HFF-Myc (cell line): Measurements from ENCODE around the gene CAPS2.

Source experiments
- DNase-seq: peaks from one replicate; pipeline ENCODE4 v3.0.0-alpha.2; 2011; ENCODE audit warnings: low read depth; ENCODE audit errors: extremely low read depth
- H3K4me3 ChIP-seq: replicated peaks from 2 replicates; pipeline ENCODE4 v1.5.1; 2011; ENCODE audit warnings: low read depth, mild to moderate bottlenecking, control low read depth, low read length
- TF ChIP-seq, protein P1 (sequence below): IDR thresholded peaks from 2 replicates; pipeline ENCODE4 v1.5.1; 2012; ENCODE audit warnings: mild to moderate bottlenecking, low read depth, low read length, control low read depth; ENCODE audit errors: missing control alignments

Gene CAPS2

DNA sequence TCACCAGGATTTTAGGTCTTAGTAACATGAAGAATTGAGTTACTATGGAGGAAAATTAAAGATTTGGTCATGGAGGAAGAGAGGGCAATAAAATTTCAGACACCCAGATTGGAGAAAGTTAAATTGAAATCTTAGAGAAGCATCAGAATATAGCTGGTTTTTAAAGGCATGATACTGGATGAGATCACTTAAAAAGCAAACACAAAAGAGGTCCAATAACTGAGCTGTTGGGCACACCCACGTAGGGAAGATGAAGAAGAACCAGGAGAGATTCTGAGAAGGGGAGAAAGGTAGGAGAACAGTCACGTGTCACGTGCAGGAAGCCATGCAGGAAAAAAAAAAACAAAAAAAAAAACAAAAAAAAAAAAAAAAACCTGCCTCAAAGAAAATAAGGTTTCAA is 18.8 kb downstream of the CAPS2 start:
- DNase-seq, result no peak
- no peak overlapping the region for H3K4me3 ChIP-seq
- TF ChIP-seq, protein P1, sequence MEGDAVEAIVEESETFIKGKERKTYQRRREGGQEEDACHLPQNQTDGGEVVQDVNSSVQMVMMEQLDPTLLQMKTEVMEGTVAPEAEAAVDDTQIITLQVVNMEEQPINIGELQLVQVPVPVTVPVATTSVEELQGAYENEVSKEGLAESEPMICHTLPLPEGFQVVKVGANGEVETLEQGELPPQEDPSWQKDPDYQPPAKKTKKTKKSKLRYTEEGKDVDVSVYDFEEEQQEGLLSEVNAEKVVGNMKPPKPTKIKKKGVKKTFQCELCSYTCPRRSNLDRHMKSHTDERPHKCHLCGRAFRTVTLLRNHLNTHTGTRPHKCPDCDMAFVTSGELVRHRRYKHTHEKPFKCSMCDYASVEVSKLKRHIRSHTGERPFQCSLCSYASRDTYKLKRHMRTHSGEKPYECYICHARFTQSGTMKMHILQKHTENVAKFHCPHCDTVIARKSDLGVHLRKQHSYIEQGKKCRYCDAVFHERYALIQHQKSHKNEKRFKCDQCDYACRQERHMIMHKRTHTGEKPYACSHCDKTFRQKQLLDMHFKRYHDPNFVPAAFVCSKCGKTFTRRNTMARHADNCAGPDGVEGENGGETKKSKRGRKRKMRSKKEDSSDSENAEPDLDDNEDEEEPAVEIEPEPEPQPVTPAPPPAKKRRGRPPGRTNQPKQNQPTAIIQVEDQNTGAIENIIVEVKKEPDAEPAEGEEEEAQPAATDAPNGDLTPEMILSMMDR, result no peak

DNA sequence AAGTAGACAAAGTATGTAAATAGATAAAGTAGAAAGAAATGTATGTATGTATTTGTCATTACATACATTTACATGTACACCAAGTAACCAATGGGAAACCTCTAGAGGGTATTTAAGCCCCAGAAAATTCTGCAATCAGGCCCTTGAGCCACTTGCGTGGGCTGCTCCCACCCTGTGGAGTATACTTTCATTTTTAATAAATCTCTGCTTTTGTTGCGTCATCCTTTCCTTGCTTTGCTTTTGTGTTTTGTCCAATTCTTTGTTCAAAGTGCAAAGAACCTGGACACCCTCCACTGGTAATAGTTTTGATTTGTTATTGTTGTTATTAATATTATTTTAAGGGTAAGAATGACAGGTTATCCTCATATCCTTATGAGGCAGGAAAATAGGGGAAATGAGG is 21.8 kb downstream of the CAPS2 start:
- TF ChIP-seq, protein P1, result no peak
- no peak overlapping the region for H3K4me3 ChIP-seq
- no peak for DNase-seq

DNA sequence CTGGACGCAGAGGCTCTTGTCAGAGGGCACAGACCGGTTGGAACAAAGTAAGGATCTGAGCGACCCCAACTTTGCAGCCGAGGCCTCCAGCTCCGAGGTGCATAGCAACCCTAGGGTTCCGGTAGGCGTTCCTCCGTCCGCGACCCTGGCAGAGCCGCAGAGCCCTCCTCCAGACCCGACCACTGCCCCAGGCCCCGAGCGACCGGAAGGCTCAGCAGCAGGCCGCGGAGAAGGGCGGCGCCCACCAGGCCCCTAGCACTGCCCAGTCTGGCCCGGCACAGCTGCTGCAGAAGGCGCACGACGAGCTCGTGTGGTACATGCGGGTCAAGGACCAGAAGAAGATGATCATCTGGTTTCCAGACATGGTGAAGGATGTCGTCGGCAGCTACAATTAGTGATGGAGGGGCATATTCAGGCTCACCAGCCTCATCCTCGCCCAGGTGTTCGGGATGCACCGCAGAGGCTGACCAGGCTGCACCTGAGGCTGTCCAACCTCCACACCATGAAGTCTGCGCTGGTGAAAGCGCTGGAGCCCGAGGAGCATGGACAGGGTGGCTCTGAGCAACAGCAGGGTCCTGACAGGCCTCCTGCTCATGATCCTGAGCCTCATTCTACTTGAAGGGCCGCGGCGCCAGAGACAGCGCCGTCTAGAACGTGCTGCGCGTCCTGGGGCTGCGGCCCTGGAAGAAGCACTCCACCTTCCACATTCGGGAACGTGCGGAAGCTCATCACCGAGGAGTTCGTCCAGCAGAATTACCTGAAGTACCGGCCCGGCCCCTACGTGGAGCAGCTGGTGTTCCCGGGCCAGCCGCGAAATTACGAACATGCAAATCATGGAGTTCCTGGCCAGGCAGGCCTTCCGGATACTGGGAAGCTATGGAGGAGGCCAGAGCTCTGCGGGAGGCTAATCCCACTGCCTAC is 24.5 kb downstream of the CAPS2 start:
- TF ChIP-seq, protein P1, result no peak
- no peak for DNase-seq
- H3K4me3 ChIP-seq, result no peak overlapping the region

DNA sequence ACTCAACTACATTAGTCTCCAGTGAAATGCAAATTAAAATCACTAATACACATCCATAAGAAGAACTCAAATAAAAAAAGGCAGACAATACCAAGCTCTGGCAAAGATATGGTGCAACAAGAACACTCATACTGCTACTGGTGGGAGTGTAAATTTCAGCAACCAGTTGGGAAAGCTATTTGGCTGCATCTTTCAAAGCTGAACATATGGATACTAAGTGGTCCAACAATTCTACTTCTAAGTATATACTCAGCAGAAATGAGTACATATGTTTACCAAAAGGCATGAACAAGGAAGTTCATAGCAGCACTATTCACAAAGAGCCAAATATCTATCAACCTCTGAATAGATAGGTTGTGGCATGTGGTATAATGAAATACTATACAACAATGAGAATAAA is 27.3 kb downstream of the CAPS2 start:
- no peak for DNase-seq
- no peak overlapping the region for H3K4me3 ChIP-seq
- TF ChIP-seq, protein P1, result no peak

DNA sequence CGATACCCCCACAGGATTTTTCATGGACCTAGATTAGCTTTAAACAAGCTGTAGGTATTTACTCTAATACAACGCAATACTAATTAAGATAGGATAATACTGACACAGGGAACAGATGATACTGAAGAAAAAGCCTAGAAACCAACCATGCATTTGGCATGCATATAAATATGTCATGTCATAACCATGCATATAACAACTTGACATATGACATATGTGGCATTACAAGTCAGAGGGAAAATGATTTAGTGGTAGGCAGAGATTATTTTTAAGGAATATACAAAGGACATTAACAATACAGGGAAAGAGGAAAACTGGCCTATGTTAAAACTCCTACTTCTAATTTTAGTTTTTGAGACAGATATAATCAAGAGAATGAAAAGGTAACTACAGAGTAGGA is 27.9 kb downstream of the CAPS2 start:
- TF ChIP-seq, protein P1, result no peak
- DNase-seq, result no peak
- no peak overlapping the region for H3K4me3 ChIP-seq

DNA sequence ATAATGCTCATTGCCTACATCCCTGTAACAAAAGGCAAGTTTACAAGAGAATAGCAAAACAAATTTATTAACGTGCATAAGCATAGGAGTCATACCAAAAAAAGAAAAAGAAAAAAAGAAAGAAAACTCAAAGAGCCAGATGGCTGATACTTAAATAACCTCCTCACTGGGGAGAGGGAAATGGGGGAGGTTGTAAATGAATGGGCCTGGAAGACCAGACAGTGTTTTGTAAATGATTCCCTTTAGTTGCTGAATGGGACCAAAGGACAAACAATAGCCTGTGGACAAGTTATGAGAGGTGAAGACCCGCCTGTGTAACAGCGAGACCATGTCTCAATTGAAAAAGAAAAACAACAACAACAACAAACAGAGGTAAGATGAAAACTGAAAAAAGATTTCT is 35.3 kb downstream of the CAPS2 start:
- no peak for DNase-seq
- H3K4me3 ChIP-seq, result no peak overlapping the region

More for the DNA sequence above, 35.3 kb downstream of the CAPS2 start:
- TF ChIP-seq, protein P1, result no peak
